Thymus (tissue), 11 donors: ENCODE data around the gene SCP2. TPM values are rescaled to one million over a fixed set of nuclear protein-coding genes. Genes with fewer than 3 reads are reported as not detected.

Experiments used
- DNase-seq, 9 donors: peaks; one replicate each; pipeline ENCODE4 v3.0.0-alpha.2; 2013; ENCODE audit warnings: low spot score in 9 of 9, low read depth in 6 of 9, missing footprints in 1 of 9
- H3K27ac ChIP-seq, 2 donors: one replicate each; pipeline ENCODE4 v1.5.1; 2013; ENCODE audit warnings: control low read depth in 1 of 2, low read depth in 1 of 2, low read length in 1 of 2, mild to moderate bottlenecking in 1 of 2, moderate library complexity in 1 of 2
- H3K27me3 ChIP-seq, 2 donors: one replicate each; pipeline ENCODE4 v1.5.1; 2013; ENCODE audit warnings: low read length in 1 of 2; ENCODE audit not compliant: control insufficient read depth in 2 of 2, insufficient read depth in 1 of 2
- H3K36me3 ChIP-seq, 2 donors: one replicate each; pipeline ENCODE4 v1.5.1; 2013; ENCODE audit warnings: low read length in 1 of 2, mild to moderate bottlenecking in 1 of 2, moderate library complexity in 1 of 2; ENCODE audit not compliant: control insufficient read depth in 2 of 2, insufficient read depth in 2 of 2
- H3K4me1 ChIP-seq, 2 donors: one replicate each; pipeline ENCODE4 v1.5.1; 2013; ENCODE audit warnings: low read length in 2 of 2; ENCODE audit not compliant: control insufficient read depth in 2 of 2, insufficient read depth in 2 of 2
- H3K4me3 ChIP-seq, 2 donors: one replicate each; pipeline ENCODE4 v1.5.1; 2013; ENCODE audit warnings: low read length in 2 of 2, control low read depth in 1 of 2, mild to moderate bottlenecking in 1 of 2
- H3K9me3 ChIP-seq, 2 donors: one replicate each; pipeline ENCODE4 v1.5.1; 2013; ENCODE audit warnings: low read length in 1 of 2, mild to moderate bottlenecking in 1 of 2; ENCODE audit not compliant: control insufficient read depth in 2 of 2, insufficient read depth in 1 of 2
- WGBS: extraction: QIAGEN DNeasy Blood & Tissue Kit; methylation state at CpG from one replicate; pipeline ENCODE4 v1.1.7; 2013; 5-methylcytosine and 5-hydroxymethylcytosine counted together
- polyA plus RNA-seq: library from polyadenylated mRNA; stranded (reverse); fragments of 200-250 nt; gene quantifications from one replicate; pipeline ENCODE4 v1.2.3, GENCODE V29; 2013
- total RNA-seq: library from RNA; stranded (reverse); fragments of 120-200 nt; gene quantifications from one replicate; pipeline ENCODE4 v1.2.4, GENCODE V29; 2013
- donor health status: healthy.

Gene SCP2
- total and polyA plus RNA-seq, 2 donors = 141 to 179 TPM

GRCh38 chr1:52913537-52913936, 13.5 kb upstream of the SCP2 start:
- Histone ChIP-seq H3K4me3 (no peak overlapping the region), H3K27me3 (no peaks in the 10 kb centered on the region), H3K9me3 (no peaks in the 10 kb centered on the region), H3K36me3 (peaks cover 0 to 10% of the 10 kb centered on the region in 2 donors), H3K4me1 (no peaks in the 10 kb centered on the region), H3K27ac (no peak overlapping the region)
- 92% methylated on average over 8 of the region's 8 CpGs for WGBS
- peak in 2 of 9 donors; percentile 22 to 47 for DNase-seq

- Histone ChIP-seq H3K9me3 (no peaks in the 10 kb centered on the region), H3K4me3 (no peak overlapping the region), H3K4me1 (no peaks in the 10 kb centered on the region), H3K27ac (no peak overlapping the region), H3K36me3 (peaks cover 0 to 9% of the 10 kb centered on the region in 2 donors), H3K27me3 (no peaks in the 10 kb centered on the region)
- WGBS = 97% methylated on average over 5 of the region's 5 CpGs
- no peak for DNase-seq
These were observed 12.6 kb upstream of the SCP2 start for GRCh38 chr1:52914463-52914862.

GRCh38 chr1:52915211-52915854, 11.7 kb upstream of the SCP2 start:
- no peaks in the 10 kb centered on the region for H3K9me3 ChIP-seq
- H3K4me3 ChIP-seq = no peak overlapping the region
- H3K27ac ChIP-seq = no peak overlapping the region
- 97% methylated on average over 2 of the region's 2 CpGs for WGBS
- no peaks in the 10 kb centered on the region for H3K4me1 ChIP-seq
- H3K36me3 ChIP-seq = peaks cover 0 to 7% of the 10 kb centered on the region in 2 donors
- no peaks in the 10 kb centered on the region for H3K27me3 ChIP-seq
- DNase-seq = no peak

- Histone ChIP-seq H3K4me3 (no peak overlapping the region), H3K27ac (no peak overlapping the region), H3K36me3 (peaks cover 0 to 7% of the 10 kb centered on the region in 2 donors), H3K4me1 (peaks cover 0 to 2% of the 10 kb centered on the region in 2 donors), H3K27me3 (no peaks in the 10 kb centered on the region), H3K9me3 (no peaks in the 10 kb centered on the region)
- 97% methylated on average over 7 of the region's 7 CpGs for WGBS
- no peak for DNase-seq
These were observed 11.2 kb upstream of the SCP2 start for GRCh38 chr1:52915855-52916220.

GRCh38 chr1:52916241-52916975, 10.7 kb upstream of the SCP2 start:
- peaks cover 0 to 3% of the 10 kb centered on the region in 2 donors for H3K27me3 ChIP-seq
- WGBS = 96% methylated on average over 10 of the region's 10 CpGs
- H3K4me3 ChIP-seq = no peak overlapping the region
- H3K9me3 ChIP-seq = no peaks in the 10 kb centered on the region
- H3K27ac ChIP-seq = no peak overlapping the region
- no peak for DNase-seq
- H3K36me3 ChIP-seq = peaks cover 0 to 4% of the 10 kb centered on the region in 2 donors
- H3K4me1 ChIP-seq = peaks cover under 1 to 8% of the 10 kb centered on the region in 2 donors

GRCh38 chr1:52917156-52917555, 9.9 kb upstream of the SCP2 start:
- H3K4me3 ChIP-seq = no peak overlapping the region
- H3K27ac ChIP-seq = no peak overlapping the region
- peaks cover 8 to 14% of the 10 kb centered on the region in 2 donors for H3K4me1 ChIP-seq
- H3K36me3 ChIP-seq = peaks cover 0 to 4% of the 10 kb centered on the region in 2 donors
- peak in 1 of 9 donors; percentile 5 for DNase-seq
- peaks cover 0 to 3% of the 10 kb centered on the region in 2 donors for H3K27me3 ChIP-seq
- 92% methylated on average over 7 of the region's 7 CpGs for WGBS
- H3K9me3 ChIP-seq = no peaks in the 10 kb centered on the region

GRCh38 chr1:52917581-52917980, 9.5 kb upstream of the SCP2 start:
- Histone ChIP-seq H3K9me3 (no peaks in the 10 kb centered on the region), H3K27me3 (peaks cover 0 to 3% of the 10 kb centered on the region in 2 donors), H3K4me1 (peaks cover 9 to 16% of the 10 kb centered on the region in 2 donors), H3K27ac (no peak overlapping the region), H3K36me3 (peaks cover 0 to 4% of the 10 kb centered on the region in 2 donors), H3K4me3 (no peak overlapping the region)
- WGBS = 98% methylated on average over 1 of the region's 1 CpG
- DNase-seq = no peak

GRCh38 chr1:52918201-52918600, 8.9 kb upstream of the SCP2 start:
- DNase-seq = no peak
- H3K27me3 ChIP-seq = peaks cover 0 to 3% of the 10 kb centered on the region in 2 donors
- peaks cover 9 to 16% of the 10 kb centered on the region in 2 donors for H3K4me1 ChIP-seq
- no peaks in the 10 kb centered on the region for H3K9me3 ChIP-seq
- H3K27ac ChIP-seq = no peak overlapping the region
- WGBS = 92% methylated on average over 6 of the region's 6 CpGs
- H3K4me3 ChIP-seq = no peak overlapping the region
- peaks cover 0 to 4% of the 10 kb centered on the region in 2 donors for H3K36me3 ChIP-seq

GRCh38 chr1:52919051-52919722, 7.9 kb upstream of the SCP2 start:
- 93% methylated on average over 7 of the region's 7 CpGs for WGBS
- DNase-seq = no peak
- Histone ChIP-seq H3K27me3 (peaks cover 0 to 3% of the 10 kb centered on the region in 2 donors), H3K4me1 (peaks cover 9 to 16% of the 10 kb centered on the region in 2 donors), H3K9me3 (no peaks in the 10 kb centered on the region), H3K27ac (no peak overlapping the region), H3K36me3 (peaks cover 0 to 4% of the 10 kb centered on the region in 2 donors), H3K4me3 (no peak overlapping the region)
